Esophagus muscularis mucosa (tissue), 3 donors: ENCODE data around the gene SEMA6A.

Experiments
- CTCF ChIP-seq, 3 experiments: fragments of 200-600 bp in 2 of 3; fragments of 450-650 bp in 1 of 3; sonication (generic) in 2 of 3; IDR thresholded peaks; one replicate each; pipeline ENCODE4 v1.5.1; 2017 to 2019; ENCODE audit warnings: antibody characterized with exemption in 3 of 3, mild to moderate bottlenecking in 2 of 3, moderate library complexity in 1 of 3
- POLR2AphosphoS5 ChIP-seq, 2 donors: sonication (generic); formaldehyde crosslinking; IDR thresholded peaks; one replicate each; pipeline ENCODE4 v1.6.1; 2017; ENCODE audit warnings: antibody characterized with exemption in 2 of 2

DNA sequence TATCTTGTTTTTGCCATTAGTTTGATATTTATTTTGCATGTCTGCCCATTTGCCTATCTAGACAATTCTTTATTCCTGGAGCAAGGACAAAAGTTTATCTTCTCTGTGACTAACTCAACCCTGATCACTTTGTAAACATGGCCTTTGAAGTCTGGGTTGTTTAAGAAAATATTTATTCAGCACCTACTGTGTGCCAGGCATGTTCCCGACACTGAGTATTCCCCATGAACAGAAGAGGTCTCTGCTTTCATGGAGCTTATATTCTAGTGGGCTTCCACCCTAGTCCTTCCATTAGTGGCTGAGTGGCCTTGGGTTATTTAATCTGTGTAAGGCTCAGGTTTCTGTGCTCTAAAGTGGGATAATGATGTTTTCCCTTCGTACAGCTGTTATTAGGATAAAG, 49.7 kb downstream of the SEMA6A start:
- TF ChIP-seq CTCF (IDR thresholded peaks at IDR 0.05) (no peak), POLR2AphosphoS5 (IDR thresholded peaks at IDR 0.05) (no peak)
